WI38 (cell line): ENCODE measurements around the gene EGFR.

Experiments used
- H3K4me3 ChIP-seq: 2 replicates; pipeline ENCODE4 v1.5.1; 2011; ENCODE audit warnings: low read depth, mild to moderate bottlenecking, control low read depth, low read length
- CTCF ChIP-seq: IDR thresholded peaks from 2 replicates; pipeline ENCODE4 v1.5.1; 2012; ENCODE audit warnings: low read depth, mild to moderate bottlenecking, control low read depth, low read length

EGFR gene

GRCh38 chr7:54985426-54986330 is 33.1 kb upstream of the EGFR start:
- TF ChIP-seq CTCF, result no peak
- peak overlapping the region; percentile 11; the same call in 1 of the 2 replicates for H3K4me3 ChIP-seq

DNA sequence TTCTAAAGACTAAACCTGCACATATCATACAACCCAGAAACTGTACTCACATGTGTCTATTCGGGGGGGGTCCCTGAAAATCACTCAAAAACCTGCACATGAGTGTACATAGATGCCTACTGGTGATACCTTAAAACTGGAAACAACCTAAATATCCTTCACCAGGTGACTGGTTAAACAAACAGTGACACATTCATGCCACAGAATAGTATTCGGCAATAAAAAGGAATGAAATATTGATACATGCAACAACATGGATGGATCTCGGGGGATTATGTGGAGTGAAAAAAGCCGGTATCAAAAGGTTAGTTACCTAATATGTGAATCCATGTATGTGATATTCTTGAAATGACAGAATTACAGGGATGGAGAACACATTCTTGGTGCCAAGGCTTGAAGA is 32.1 kb upstream of the EGFR start:
- no peak overlapping the region for H3K4me3 ChIP-seq
- no peak for TF ChIP-seq CTCF

DNA sequence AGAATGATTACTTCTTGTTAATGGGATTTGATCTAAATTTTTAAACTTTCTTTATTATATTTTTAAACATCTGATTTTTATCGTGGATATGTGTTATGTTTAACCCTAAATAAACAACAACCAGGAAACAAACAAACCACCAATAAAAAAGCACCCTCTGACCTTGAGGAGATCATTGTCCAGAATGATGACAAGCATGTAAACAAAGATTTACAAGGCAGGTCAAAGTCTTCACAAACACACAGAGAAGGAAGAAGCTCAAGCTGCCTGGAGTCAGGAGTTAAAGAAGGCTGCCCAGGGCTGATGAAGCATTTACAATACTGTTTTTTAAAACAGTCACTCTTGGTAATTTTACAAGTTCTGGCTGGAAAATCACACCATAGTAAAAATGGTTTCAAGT is 31.0 kb upstream of the EGFR start:
- H3K4me3 ChIP-seq, result no peak overlapping the region
- no peak for TF ChIP-seq CTCF

GRCh38 chr7:54988516-54988915 is 30.3 kb upstream of the EGFR start:
- no peak overlapping the region for H3K4me3 ChIP-seq
- no peak for TF ChIP-seq CTCF

DNA sequence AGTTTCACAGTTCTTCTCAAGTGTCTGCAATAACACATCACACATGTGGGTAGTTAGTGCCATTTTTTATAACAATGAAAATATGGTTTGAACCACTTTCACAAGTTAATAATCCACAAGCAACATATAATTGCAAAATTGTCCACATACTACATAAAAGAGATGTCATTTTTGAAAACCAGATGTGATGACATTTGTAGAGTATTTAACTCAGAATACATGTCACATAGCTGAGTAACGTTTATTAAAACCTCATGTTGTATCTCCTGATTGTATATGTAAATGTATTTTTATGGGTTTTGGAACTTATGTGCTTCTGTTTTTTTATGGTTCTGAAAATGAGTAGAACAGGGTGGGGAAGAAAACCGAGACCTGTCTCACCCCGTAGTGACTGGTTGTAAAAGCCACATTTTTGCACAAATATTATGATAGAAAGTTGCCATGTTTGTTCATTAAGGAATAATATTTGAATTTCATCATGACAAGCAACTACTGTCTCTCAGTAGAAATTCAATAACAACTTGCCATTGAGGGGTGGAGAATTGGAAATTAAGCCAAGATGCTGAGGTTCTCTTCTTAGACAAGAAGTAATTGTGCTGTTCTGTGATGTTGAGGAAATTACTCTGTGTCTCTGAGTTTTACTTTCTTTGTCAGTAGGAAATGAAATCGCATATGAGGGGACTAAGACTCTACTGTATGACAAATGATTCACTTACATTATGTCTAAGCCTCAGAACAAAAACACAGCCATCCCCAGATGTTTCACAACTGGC is 29.2 kb upstream of the EGFR start:
- H3K4me3 ChIP-seq, result no peak overlapping the region
- no peak for TF ChIP-seq CTCF

DNA sequence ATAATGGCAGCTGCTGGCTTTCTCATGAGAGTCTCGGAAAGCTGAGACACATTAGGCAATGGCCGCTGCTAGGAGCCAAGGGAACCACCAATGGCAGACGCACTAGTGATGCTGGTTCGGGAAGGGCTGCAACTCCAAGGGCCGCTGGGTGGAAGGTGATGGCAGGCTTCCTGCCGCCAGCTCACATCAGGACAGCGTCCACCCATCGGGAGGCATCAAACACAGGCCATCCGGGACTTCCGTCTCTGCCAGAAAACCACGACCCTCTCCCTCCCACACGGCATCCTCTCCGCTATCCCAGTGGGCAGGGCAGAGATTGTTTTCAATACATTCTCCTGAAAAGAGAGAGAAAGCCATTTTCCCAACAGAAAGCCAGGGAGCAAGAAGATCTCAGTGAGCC is 27.5 kb upstream of the EGFR start:
- TF ChIP-seq CTCF, result no peak
- no peak overlapping the region for H3K4me3 ChIP-seq
